Inflammatory macrophage treated with lipopolysaccharide for 4 hours (primary cell): ENCODE results near the gene TDRKH.
A peak's percentile ranks its signal among the peaks of the same experiment; 100 is the strongest.
"Not testable (repeated sequence)": the region's sequence is repeated elsewhere in the genome, so short reads cannot be mapped to it uniquely, and the experiment has no call there.

ENCODE experiments used
- DNase-seq: peaks from one replicate; pipeline ENCODE4 v3.0.0-alpha.2; 2020

The TDRKH gene

DNA sequence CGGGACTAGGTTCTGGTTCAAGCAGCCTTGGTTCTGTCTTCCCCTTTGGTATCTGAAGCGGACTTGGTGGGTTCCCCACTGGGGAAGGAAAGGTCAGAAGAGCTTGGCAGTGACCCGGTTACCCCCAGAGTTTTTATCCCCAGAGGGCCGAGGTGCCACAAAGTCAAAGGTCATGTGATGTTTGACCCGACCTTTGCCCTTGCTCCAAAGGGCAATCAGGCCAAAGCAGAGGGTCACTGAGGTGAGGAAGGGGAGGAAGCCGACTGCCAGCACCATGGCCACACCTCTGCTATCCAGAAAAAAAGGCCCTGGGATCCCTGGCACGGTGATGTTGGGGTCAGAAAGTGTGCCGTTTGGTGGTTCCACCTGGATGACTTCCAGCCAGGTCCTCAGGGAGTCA is 10.5 kb upstream of the TDRKH start:
- DNase-seq, result no peak

DNA sequence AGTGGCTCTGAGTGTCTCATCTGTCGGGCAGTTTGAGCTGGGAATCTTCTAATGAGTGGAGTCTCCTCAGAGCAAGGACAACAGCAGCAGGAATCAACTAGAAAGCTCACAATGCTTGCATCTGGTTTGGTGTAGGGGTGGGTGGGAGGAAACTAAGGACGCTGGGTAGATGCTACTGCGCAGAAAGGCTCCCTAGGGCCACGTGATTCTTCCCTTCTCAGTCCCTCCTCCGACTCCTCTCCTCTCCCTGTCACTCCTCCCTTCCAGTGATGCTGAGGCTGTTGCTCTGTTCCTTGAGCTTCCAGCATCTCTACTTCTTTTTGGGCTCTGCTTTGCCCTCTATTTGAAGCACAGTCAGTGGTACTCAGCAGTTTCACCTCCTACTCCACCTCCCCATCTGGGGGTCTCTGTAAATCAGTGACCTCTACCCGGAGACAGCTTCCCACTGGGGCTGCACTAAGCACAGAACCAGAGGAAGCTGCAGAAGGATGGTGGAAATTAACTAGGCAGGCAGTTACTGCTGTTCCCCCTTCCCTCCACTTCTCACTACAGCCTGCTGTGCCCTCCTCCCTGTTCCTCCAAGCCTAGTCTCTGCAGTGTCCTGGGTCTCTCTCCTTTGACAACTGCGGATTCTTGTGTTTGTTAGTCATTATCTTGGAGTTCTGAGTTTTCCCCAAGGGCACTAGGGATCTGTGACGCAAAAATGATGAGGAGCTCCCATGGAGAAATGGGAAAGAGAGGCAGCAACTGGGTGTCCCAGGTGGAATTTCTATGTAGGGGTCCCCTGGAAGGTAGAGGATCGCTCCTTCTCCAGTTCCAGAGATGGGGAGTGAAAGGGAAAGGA is 9.1 kb upstream of the TDRKH start:
- DNase-seq, result no peak

GRCh38 chr1:151798571-151798970 is 8.3 kb upstream of the TDRKH start:
- DNase-seq, result no peak

DNA sequence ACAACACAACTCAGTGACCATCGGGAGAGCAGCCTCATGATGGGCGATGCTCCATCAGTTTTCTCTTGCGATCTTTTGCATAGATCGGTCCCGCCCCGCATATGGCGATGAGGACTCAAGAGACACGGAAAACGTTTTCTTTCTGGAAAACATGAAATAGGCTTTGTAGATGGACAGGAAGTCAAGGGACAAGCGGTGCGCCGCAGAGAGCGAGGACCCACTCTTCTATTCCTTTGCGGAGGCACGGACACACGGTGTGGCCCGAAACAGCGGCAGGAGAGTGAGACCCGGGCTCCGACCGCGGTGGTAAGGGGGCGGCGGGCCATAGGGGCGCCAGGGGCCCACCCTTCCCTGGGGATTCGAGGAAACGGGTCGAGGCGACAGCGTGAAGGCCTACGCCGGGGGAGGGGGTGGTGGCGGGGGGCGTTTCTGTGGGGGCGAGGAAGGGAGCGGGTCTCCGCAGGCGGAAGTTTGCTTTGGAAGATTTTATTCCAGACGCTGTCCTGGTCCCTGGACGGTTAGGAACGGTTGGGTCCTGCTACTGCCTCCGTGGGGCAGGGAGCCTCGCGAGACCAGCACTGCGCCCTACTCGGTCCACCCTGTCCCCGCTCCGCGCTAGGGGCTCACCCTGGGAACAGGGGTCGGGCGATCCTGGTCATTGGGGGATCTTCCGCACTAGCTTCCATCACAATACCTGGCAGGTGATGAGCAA is 796 bp upstream of the TDRKH start:
- DNase-seq, result no peak

GRCh38 chr1:151787689-151788088 is 2.6 kb downstream of the TDRKH start:
- DNase-seq, result no peak

- peak; percentile 44 for DNase-seq
These were observed 6.5 kb downstream of the TDRKH start for GRCh38 chr1:151783796-151784195.

DNA sequence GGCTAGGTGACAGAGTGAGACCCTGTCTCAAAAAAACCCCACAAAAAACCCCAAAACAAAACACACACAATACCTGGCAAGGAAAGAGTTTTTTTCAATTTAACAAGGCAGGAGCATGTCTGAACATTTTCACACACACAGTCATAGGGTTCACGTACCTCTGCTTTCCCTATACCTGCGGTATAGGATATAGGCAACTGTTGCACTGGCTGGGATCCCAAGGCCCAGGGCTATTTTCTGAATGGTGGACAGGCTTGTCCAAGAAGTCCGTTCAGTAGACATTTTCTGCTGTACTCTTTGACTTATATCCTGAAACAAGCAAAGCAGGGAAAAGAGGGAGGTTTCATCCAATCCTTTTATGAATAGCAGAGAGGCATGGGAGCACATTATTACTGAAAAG is 7.6 kb downstream of the TDRKH start:
- no peak for DNase-seq

DNA sequence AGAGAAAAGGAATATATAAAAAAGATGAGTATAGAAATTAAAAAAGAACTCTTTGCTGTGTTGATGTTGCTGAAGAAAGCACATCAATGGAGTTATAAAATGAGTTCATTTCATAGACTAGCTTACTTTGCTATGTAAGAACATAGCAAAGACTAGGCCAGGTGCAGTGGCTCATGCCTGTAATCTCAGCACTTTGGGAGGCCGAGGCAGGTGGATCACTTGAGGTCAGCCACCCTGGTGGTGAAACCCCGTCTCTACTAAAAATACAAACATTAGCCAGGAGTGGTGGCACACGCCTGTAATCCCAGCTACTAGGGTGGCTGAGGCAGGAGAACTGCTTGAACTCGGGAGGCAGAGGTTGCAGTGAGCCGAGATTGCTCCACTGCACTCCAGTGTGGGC is 8.3 kb downstream of the TDRKH start:
- not testable (repeated sequence) for DNase-seq

DNA sequence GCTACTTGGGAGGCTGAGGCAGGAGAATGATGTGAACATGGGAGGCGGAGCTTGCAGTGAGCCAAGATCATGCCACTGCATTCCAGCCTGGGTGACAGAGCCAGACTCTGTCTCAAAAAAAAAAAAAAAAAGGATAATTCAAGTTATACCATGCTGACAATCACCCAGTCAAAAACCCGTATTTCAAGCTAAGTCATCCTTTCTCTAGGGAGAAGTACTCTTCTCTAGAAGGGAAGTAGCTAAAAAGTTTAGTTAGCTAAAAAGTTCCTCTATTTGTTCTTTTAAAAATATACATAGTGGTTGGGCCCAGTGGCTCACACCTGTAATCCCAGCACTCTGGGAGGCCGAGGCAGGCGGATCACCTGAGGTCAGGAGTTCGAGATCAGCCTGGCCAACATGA is 9.6 kb downstream of the TDRKH start:
- DNase-seq, result peak; percentile 28

GRCh38 chr1:151779852-151780251 is 10.4 kb downstream of the TDRKH start:
- DNase-seq, result no peak

DNA sequence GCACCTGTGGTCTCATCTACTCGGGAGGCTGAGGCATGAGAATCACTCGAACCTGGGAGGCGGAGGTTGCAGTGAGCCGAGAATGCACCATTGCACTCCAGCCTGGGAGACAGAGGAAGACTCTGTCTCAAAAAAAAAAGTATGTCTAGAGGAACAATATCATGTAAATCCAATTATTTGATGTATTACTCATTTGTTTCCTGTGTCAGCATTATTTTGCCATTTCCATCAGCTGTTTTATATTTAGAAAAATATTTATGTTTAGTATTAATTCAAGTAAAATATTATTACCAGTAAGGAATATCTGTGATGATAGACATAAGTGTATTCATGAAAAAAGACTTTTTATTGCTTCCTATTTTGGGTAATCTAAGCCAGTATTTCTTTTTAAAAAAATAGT is 13.0 kb downstream of the TDRKH start:
- no peak for DNase-seq

DNA sequence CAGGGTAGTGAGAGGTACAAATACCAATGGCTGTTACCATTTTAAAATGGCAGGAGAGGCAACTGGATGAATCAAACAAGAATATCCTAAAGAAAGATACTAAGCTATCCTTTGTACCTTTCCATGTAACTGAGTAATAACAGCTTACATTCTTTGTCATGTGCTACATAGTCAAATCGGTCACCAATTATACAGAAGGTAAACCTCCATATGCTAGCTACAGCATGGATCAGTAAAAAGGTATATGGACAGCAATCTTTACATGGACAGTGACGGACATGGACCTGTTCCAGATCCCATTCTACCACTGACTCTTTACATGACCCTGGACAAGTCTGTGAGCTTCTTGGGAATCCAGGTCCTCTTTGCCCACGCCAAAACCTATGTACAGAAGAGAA is 13.6 kb downstream of the TDRKH start:
- DNase-seq, result no peak

DNA sequence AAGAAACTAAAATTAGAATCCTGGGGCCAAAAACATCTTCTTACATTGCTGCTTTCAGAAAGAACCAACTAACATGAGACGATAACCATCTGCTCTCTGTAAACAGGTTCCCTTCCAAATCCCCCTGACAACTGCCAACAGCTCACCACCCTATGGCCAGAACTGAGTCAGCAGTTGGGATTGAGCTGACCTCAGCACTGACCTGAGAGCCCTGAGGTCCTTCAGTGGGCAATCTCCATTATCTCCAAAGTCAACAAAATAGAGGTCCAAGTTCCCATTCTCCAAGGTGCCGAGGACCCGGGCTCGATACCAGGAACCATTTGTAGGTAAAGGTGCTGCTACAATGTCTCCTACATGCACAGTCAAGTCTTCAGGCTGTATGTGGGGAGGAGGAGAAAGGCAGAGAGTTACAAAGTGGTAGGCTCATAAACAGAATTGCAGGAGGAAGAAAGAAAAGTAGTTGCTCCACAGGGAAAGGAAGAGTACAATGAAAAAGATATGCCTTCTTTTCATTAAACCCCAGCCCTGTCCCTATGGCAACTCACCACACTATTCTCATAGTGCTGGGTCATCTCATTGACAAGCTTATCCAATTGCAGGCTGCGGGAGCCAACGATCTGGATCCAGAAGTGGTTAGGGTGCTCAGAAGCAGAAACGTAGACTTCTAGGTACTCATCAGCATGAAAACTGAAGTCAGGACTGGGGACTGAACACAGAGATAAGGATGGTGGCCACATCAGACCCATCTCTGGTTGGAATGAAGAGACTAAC is 14.2 kb downstream of the TDRKH start:
- no peak for DNase-seq

DNA sequence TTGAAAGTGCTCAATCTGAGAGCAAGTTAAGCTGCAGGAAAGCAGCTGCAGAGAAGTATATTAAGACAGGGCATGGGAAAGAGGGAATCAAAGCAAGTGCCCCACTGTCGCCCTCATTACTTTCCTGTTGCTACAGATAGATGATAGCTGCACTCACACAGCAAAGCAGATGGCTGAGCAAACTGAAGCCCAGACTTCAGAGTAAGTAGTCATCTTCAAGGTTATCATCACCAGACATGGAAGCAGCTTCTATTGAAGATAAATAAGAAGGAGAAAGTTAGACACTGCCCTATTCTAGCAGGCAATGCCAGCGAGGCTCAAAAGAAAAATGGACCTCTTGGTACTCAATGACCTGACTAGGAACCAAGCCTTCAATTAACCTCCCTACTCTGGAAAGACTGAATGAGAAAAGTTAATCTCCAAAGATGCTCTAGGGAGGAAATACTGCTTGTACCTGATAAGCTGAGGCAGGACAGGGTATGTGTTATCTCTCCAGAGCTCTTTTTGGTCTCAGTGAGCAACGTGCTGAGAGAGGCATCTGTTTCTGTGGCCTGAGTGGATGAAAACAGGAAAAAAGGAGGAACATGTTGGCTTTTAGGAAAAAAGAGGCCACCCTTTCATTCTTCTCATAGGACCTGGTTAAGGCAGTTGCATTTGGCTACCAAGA is 15.9 kb downstream of the TDRKH start:
- no peak for DNase-seq

- DNase-seq, result no peak
These were observed 16.6 kb downstream of the TDRKH start for GRCh38 chr1:151773702-151774101.

GRCh38 chr1:151769270-151769669 is 21.0 kb downstream of the TDRKH start:
- not testable (repeated sequence) for DNase-seq

DNA sequence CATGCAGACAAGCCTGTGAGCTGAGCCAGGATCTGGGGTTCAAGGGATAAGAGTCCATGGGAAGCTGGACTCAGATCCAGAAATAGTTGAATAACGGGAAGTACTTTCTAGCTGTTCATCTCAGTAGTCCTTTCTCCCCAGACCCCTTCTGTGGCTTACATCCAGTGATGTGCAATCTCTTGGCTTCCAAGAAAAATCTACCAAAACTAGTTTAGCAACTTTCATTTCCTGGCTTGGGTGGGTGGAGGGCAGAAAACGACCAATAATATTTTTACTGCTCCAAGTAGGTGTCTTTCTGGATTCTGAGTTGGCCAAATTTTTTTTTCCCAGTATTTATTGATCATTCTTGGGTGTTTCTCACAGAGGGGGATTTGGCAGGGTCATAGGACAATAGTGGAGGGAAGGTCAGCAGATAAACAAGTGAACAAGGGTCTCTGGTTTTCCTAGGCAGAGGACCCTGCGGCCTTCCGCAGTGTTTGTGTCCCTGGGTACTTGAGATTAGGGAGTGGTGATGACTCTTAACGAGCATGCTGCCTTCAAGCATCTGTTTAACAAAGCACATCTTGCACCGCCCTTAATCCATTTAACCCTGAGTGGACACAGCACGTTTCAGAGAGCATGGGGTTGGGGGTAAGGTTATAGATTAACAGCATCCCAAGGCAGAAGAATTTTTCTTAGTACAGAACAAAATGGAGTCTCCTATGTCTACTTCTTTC is 21.8 kb downstream of the TDRKH start:
- not testable (repeated sequence) for DNase-seq

DNA sequence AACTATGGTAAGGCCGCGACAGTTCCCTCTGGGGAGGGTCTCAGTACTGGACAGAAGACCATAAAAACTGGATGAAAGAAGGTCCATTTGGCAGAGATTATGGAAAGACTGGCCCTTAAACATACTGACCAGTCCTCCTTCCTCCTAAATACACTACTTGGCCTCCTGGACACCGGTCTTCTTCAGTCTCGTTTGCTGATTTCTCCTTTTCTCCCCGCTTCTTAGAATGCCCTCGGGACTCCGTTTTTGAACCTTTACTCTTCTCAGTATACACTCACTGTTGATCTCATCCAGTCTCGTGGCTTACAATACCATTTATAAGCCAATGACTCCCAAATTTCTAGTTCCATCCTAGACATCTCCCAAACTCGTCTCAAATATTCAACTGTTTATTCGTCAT is 26.3 kb downstream of the TDRKH start:
- DNase-seq, result peak; percentile 21

GRCh38 chr1:151762941-151763921 is 27.1 kb downstream of the TDRKH start, which contains the start of gene MRPL9:
TSS of gene MRPL9 (minus strand) at chr1:151763496. CDS start at chr1:151763479, 17 bp downstream.
- DNase-seq, result peak; percentile 75

DNA sequence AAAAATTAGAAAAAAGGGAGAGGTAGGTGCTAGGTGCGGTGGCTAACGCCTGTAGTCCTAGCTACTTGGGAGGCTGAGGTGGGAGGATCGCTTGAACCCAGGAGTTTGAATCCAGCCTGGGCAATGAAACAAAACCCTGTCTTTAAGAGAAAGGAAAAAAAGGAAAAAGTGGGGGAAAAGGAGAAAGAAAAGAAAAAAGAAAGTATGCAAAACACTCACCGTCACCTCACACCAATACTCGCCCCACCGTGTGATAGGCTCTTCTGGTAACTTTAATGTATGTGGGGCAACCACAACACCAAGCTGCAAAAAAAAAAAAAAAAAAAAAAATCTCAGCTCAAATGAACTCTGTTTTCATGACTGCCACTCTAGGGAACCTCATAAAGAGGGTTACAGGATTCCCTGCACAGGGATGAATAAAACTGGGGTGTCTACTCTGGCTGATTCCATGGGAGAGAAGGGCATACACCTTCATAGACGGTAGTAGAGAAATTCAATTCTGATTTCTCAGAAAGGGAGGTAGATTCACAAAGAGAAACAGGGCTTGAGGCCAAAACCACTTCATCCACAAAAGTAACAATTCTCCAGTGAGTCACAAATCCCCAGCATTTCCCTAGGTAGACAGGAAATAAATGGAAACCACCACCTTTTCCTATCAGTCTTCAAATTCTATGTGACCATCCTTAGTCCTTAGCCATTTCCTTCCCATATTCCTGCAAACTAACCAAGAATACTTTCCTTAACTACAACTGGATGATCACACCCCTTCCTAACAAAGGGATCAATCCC is 29.5 kb downstream of the TDRKH start:
- DNase-seq, result no peak
